ENCODE data around the gene CCN5.
"Not testable (repeated sequence)": the region's sequence is repeated elsewhere in the genome, so short reads cannot be mapped to it uniquely, and the experiment has no call there.

CCN5 gene

DNA sequence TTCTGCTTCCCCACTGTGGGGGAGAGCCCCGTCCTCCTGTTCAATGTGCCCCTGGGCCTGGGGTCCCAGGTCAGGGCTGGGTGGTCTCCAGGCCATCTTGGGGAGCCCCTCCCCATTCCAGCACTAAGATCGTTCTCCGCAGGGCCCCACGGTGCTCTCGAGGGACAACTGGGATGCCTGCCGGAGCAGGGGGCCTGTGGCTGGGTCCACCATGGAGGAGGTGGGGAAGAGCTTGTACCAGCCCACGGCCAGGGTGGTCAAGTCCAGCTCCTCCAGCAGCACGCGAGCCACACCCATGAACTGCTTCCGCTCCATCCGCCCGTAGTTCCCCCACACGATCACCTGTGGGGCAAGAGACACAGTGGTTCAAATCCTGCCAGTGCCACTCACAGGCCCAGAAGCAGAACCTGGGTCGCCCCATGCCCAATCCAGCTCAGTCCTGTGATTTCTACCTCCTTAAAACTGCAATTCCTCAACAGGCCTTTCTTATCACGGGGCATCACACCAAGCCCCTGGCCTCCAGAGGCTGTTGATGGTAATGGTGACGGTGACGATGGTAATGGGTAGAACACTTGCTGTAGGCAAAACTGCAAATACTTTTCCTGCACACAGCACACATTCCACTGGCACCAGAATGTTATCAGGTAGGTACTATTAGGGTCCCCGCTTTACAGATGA is 41.0 kb downstream of the CCN5 start:
- DNase-seq (ENCODE audit: low read depth in 3 of 3, low spot score in 1 of 3), result no peak

DNA sequence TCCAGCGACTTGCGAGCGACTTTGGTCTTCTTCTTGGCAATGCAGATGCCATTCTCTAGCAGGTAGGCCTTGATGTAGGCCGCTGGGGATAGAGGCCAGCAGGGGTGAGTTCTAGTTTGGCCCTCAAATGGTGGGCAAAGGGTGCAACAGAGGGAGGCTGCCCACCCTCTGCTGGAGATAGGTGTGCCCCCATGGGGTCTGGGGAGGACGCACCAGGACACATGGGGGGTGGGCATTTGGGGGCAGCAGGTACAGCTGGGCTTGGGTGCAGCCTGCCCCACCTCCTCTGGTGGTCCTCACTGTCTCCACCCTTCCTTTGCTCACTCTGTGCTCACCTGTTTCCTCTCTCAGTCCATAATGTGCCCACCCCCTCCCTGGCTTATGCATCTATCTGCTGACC is 41.8 kb downstream of the CCN5 start:
- no peak for DNase-seq (ENCODE audit: low read depth in 3 of 3, low spot score in 1 of 3)

DNA sequence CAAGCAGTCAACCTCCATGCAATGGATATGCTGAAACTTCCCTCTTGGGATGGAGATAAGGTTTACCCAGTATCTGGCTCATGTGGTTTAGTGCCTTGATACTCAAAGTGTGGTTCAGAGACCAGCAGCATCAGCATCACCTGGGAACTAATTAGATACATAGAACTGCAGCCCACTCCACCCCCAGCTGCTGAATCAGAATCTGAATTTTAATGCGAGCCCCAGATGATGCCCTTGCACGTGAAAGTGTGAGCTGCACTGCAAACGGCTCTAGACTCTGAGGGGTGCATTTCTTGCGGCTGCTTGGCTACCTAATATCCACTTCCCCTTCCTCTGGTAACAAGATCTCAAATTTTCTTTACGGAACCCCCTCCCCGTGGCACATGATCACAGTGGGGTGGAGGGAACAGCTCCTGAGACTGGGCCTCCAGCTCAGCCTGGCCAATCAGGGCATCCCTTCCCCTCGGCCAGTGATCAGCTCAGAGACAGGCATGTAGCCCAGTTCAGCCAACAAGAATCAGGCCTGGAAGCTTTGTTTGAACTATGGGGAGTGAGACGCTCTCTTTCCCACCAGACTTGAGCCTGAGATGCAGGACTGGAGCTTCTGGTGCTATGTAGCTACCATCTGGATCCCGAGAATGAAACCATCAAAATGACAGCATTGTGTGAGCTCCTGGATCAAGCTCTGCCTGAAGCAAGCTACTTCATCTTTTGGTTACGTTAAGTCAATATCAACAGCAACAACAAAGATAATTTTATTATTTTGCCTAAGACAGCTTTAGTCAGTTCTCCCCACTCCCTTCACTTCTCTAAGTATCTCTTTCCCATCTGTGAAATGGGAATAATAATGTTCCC is 43.3 kb downstream of the CCN5 start:
- no peak for DNase-seq (ENCODE audit: low read depth in 3 of 3, low spot score in 1 of 3)

- DNase-seq (ENCODE audit: low read depth in 3 of 3, low spot score in 1 of 3), result no peak
Measured at GRCh38 chr20:44759595-44759994, 44.4 kb downstream of the CCN5 start.

DNA sequence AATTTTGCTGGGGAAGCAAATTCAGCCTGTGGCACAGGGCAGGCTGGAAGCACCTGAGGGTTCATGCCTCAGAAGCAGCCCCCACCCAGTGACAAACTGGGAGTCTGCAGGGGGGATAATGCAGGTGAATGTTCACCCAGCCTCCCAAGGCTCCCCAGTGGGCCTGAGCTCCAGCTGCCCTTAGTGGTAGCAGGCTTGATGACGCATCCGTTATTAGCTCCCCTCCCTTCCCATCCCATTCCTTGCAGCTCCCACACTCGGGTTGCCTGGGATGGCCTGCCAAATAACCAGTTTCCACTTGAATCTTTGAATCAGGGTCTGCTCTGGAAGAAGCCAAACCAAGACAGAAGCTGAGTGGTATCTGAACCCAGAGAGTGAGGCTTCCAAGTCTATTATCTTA is 46.3 kb downstream of the CCN5 start:
- DNase-seq (ENCODE audit: low read depth in 3 of 3, low spot score in 1 of 3), result no peak

DNA sequence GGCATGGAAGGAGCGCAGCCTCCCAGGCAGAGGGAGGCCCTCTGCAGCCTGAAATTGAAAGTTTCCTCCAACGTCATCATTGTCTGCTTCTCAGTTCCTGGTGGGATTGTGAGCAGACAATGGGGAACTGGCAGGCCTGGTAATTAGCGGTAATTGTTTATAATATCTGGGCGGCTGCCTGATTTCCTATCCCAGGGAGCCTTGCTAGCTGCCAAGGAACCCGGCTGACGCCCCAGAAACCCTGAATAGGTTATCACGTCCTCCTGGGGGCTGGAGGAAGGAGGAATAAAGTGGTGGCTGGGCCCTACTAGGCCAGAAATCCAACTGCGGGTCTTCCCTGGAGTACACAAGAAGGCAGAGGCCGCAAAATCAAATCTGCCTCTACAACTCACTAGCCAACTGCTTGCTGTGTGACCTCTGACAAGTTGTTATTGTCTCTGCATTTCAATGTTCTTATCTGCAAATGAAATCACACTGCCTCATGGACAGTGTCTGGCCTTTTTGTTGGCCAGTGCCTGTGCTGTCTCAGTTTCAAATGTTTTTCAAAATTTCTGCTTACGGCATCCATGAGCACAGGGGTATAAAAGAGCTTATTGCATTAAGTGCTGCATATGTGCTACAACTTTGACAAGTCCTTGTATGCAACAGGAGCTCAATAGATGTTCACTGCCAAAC is 47.4 kb downstream of the CCN5 start:
- no peak for DNase-seq (ENCODE audit: low read depth in 3 of 3, low spot score in 1 of 3)

GRCh38 chr20:44763798-44764197 is 48.6 kb downstream of the CCN5 start:
- not testable (repeated sequence) for DNase-seq (ENCODE audit: low read depth in 3 of 3, low spot score in 1 of 3)

- DNase-seq (ENCODE audit: low read depth in 3 of 3, low spot score in 1 of 3), result no peak
Measured at GRCh38 chr20:44765091-44765490, 49.9 kb downstream of the CCN5 start.

DNA sequence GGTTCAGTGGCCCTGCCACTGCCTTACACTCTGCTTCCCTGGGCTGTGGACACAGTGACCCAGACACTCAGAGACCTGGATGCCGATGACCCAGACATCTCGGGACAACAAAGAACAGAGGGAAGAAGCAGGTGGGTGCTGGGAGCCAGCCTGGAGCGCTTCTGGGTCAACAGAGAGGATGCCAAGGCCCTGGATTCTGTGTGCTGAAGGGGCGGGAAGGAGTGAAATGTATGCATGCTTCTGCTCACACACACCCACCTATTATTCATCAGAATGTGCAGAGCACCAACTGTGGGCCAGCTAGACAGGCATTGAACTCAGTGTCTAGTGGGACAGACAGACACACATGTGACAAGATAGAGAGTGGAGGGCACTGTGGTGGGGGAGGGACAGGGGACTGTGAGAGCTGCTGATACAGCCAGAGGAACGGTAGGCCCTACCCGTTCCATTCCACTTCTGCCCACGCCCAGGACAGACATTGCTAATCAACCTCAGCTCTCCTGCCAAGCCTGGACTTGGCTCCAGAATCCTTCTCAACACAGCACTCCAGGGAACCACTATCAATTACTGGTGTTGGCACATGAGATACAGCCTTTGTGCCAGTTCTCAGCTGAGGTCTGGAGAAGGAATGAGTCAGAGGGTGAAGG is 50.7 kb downstream of the CCN5 start:
- DNase-seq (ENCODE audit: low read depth in 3 of 3, low spot score in 1 of 3), result no peak

DNA sequence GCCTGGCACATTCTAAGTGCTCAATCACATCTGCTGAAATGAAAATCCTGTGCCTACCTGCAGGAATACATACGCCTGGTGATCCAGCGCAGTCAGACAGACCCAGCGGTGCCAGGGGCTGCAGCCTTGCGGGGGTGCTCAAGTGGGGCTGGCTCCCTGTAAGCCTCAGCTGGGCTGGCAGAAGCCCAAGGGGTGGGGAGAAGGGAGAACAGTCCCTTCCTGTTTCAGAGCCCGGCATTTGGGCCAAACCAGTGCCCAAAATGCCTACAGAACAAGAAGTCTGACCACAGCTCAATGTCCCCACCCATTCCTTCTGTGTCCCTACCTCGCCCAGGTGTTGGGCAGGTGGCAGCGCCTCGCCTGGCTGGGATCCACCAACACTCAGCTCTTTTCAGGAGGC is 53.1 kb downstream of the CCN5 start:
- no peak for DNase-seq (ENCODE audit: low read depth in 3 of 3, low spot score in 1 of 3)

DNA sequence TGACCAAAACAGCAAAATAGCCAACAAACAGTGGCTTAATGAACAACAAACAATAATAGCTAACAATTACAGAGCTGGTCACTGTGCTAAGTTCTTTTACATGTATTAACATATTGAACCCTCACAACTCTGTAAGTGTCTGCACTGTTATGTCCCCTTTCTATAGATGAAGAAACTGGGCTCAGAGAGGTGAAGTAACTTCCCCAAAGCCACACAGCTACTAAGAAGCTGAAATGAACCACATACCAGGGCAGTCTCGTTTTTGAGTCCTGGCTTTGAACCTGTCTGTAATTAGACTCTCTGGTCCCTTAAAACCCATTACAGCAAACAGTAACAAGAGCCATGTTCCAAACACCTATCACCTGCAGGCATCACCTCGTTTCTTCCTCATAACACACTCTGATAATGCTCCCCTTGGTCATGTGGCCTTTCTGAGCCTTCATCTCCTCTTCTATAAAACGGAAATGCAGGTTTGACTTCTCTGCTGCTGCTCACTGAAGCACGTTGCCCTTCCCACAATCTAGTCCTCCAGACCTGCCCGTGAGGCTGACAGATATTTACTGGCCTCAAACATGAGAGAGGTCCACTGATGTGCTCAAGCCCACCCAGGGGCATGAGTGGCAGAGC is 53.8 kb downstream of the CCN5 start:
- no peak for DNase-seq (ENCODE audit: low read depth in 3 of 3, low spot score in 1 of 3)

DNA sequence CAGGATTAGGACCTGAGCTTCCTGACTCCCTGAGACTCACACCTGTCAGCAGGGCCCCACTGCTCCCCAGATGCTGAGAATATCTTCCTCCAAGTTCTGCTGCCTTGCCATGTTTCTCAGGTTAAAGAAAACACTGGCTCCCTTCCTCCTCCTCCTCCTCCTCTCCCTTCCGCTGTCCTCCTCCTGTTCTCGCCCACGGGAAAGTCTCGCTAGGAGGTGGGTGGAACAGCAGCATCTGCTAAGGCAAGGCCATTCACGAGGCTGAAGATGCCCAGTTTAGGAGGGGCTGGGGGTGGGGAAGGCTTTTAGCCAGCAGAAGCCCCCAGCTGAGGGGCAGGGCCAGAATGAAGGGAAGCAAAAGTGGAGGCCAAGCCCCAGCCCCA is 54.3 kb downstream of the CCN5 start:
- DNase-seq (ENCODE audit: low read depth in 3 of 3, low spot score in 1 of 3), result no peak

DNA sequence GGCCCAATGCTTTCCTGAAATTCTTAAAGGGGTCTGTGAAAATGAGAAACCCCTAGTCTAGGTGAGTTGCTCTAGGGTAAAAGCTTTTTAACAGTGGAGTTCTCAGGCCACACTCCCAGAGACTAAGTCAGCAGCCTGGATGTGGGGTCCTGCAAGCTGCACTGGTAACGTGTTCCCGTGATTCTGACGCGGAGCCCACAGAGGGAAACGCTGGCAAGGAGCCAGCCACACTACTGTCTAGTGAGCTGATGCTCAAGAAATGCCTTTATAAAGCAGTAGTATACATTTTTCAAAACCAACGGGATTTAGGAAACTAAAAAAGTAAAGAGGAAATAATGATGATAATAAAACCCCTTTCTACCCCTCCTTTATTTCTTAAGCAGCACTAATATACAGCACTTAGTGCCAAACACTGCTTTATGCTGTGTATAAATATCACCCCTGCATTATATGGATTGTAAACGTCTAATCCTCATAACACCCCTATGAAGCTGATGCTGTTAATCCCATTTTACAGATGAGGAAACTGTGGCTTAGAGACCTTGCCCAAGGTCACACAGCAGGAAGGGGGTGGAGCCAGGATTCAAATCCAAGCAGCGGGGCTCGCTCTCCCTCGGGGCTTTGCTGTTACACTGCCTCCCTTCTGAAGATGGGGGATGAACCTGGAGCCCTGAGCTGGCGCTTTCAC is 55.5 kb downstream of the CCN5 start:
- DNase-seq (ENCODE audit: low read depth in 3 of 3, low spot score in 1 of 3), result no peak

DNA sequence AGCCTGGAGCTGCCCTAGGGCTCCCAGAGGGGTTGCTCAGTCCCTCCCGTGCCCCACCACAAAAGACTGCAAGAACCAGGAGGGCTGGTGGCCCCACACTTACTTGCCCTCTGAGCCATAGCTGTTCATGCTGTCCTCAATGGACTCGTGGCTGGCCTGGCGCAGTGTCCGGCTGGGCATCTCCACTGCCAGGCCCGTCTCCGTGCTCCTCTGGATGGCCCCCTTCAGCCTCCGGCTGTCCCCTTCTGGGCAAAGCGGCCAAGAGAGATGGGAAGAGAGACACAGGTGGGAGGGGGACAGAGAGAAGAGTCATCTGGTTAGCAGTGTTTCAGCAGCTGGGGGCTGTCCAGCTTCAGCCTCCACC is 56.0 kb downstream of the CCN5 start:
- no peak for DNase-seq (ENCODE audit: low read depth in 3 of 3, low spot score in 1 of 3)

DNA sequence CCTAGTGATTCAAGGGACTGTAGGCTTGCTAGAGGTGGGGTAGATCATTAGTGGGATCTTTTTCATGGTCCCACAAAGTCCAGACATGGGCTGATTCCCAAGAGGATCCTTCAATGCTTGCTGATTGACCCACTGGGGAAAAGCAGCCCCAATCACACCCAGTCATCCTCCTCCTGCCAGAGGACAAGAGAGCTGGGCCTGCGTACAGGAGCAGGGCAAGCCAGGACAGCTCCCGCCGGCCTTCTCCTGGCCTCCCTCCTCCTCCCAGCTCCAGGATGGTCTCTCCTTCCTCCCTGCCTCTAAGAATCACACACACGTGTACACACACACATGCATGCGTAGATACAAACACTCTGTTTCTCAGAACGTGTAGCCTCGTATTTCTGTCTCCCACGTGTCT is 57.5 kb downstream of the CCN5 start:
- DNase-seq (ENCODE audit: low read depth in 3 of 3, low spot score in 1 of 3), result no peak

- DNase-seq (ENCODE audit: low read depth in 3 of 3, low spot score in 1 of 3), result no peak
Measured at GRCh38 chr20:44773070-44773829, 58.1 kb downstream of the CCN5 start.

- no peak for DNase-seq (ENCODE audit: low read depth in 3 of 3, low spot score in 1 of 3)
Measured at GRCh38 chr20:44776980-44777379, 61.8 kb downstream of the CCN5 start.

All from stimulated activated CD4-positive, alpha-beta T cell treated with anti-CD3 and anti-CD28 coated beads, TNF-alpha, amount 100 ng/mL, for 1 hour (primary cell).